Adrenal gland (tissue), 5 donors: ENCODE measurements around the gene CLPX.

ENCODE experiments used
- CTCF ChIP-seq, 6 experiments: fragments of 450-650 bp in 4 of 6; fragments of 200-600 bp in 2 of 6; sonication (generic) in 1 of 6; IDR thresholded peaks; 1 replicate in 5 of 6; 2 replicates in 1 of 6; pipeline versions ENCODE4 v1.5.1 to v1.8.0; 2016 to 2021; ENCODE audit warnings: antibody characterized with exemption in 6 of 6, mild to moderate bottlenecking in 2 of 6, moderate library complexity in 1 of 6
- POLR2A ChIP-seq, 2 donors: fragments of 450-650 bp; IDR thresholded peaks; one replicate each; pipeline ENCODE4 v1.6.1; 2017; ENCODE audit warnings: antibody characterized with exemption in 2 of 2, mild to moderate bottlenecking in 2 of 2, moderate library complexity in 1 of 2
- donor health status: DM: no; HTN: no; CAD: no.

DNA sequence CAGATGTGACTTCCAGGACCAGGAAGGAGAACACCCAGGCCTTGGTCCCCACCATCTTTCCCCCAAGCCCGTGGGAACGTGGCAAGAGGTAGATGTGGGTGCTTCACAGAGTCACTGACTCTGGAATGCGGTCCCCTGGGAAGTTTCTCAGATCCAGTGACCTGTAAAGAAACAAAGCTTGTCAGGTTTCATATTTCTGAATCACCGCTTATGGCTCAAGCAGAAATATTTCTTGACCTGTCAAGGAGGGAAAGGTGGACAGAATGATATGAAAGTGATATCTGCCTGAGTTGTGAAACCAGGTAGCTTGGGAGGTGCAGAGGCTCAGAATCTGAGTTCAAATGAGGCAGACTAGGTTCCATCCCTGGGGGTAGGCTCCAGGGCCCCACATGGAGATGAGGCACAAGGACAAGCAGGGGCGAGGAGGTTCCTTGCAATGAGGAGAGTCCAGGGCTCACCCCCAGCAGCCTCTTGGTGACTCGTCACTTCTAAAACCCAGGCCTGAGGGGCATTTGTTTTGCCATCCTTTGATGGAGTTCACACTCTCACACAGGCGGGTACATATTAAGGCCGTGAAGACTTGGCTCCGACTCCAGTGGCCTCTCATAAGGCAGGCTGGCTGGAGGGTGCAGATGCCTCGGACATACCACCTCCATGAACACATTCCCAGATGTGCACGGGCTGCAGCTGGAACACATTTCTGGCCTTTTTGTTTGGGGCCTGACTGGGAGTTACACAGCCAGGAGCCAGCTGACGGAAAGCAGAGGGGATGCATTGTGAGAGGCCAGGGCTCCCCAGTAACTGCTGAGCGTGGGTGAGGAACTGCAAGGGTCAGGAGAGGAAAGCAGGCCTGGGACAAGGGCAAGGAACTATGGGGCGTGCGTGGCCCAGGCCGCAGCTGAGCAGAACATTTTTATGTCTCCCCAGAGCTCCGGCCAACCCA, 24.8 kb upstream of the CLPX start:
- no peak for TF ChIP-seq CTCF (IDR thresholded peaks at IDR 0.05)
- TF ChIP-seq POLR2A (IDR thresholded peaks at IDR 0.05): no peak
